Trophoblast cell (in vitro differentiated cells and primary cell): ENCODE measurements around the gene ACSL1.

Experiments
- DNase-seq, 2 donors: peaks; one replicate each; pipeline ENCODE4 v3.0.0-alpha.2; 2016
- H2AFZ ChIP-seq: 2 replicates; pipeline ENCODE4 v1.6.1; 2013; ENCODE audit warnings: low read length, moderate library complexity, mild to moderate bottlenecking; ENCODE audit not compliant: insufficient read depth, poor library complexity
- H2AK5ac ChIP-seq: 2 replicates; pipeline ENCODE4 v1.6.1; 2013; ENCODE audit warnings: mild to moderate bottlenecking, low read length
- H2BK120ac ChIP-seq: 2 replicates; pipeline ENCODE4 v1.6.1; 2013; ENCODE audit warnings: low read length, mild to moderate bottlenecking, moderate library complexity; ENCODE audit not compliant: insufficient read depth, poor library complexity
- H2BK12ac ChIP-seq: 2 replicates; pipeline ENCODE4 v1.6.1; 2013; ENCODE audit warnings: mild to moderate bottlenecking, low read length, moderate library complexity
- H2BK5ac ChIP-seq: 2 replicates; pipeline ENCODE4 v1.6.1; 2013; ENCODE audit warnings: low read length, low read depth, moderate library complexity, mild to moderate bottlenecking; ENCODE audit not compliant: poor library complexity
- H3K14ac ChIP-seq: 2 replicates; pipeline ENCODE4 v1.6.1; 2013; ENCODE audit warnings: mild to moderate bottlenecking, low read length
- H3K18ac ChIP-seq: 2 replicates; pipeline ENCODE4 v1.6.1; 2013; ENCODE audit warnings: mild to moderate bottlenecking, low read length
- H3K23ac ChIP-seq: 2 replicates; pipeline ENCODE4 v1.6.1; 2013; ENCODE audit warnings: low read length
- H3K27ac ChIP-seq: 2 replicates; pipeline ENCODE4 v1.5.1; 2013; ENCODE audit warnings: low read depth, mild to moderate bottlenecking, inconsistent platforms, low read length, moderate library complexity
- H3K27me3 ChIP-seq: 2 replicates; pipeline ENCODE4 v1.6.1; 2013; ENCODE audit warnings: inconsistent platforms, mild to moderate bottlenecking, low read length, moderate library complexity; ENCODE audit not compliant: insufficient read depth
- H3K36me3 ChIP-seq, 2 experiments: 1 replicate in 1 of 2; 2 replicates in 1 of 2; pipeline ENCODE4 v1.6.1; 2013; ENCODE audit warnings: low read length in 2 of 2, mild to moderate bottlenecking in 2 of 2, moderate library complexity in 1 of 2; ENCODE audit not compliant: insufficient read depth in 2 of 2, control insufficient read depth in 1 of 2
- H3K4ac ChIP-seq: 2 replicates; pipeline ENCODE4 v1.6.1; 2013; ENCODE audit warnings: low read depth, mild to moderate bottlenecking, low read length, moderate library complexity
- H3K4me1 ChIP-seq, 2 experiments: 1 replicate in 1 of 2; 2 replicates in 1 of 2; pipeline ENCODE4 v1.6.1; 2013; ENCODE audit warnings: low read length in 2 of 2, mild to moderate bottlenecking in 2 of 2, moderate library complexity in 1 of 2; ENCODE audit not compliant: insufficient read depth in 2 of 2, control insufficient read depth in 1 of 2
- H3K4me2 ChIP-seq: 2 replicates; pipeline ENCODE4 v1.6.1; 2013; ENCODE audit warnings: inconsistent platforms, mild to moderate bottlenecking, low read length, moderate library complexity
- H3K4me3 ChIP-seq: 2 replicates; pipeline ENCODE4 v1.5.1; 2013; ENCODE audit warnings: mild to moderate bottlenecking, low read depth, low read length, inconsistent platforms
- H3K79me1 ChIP-seq: one replicate; pipeline ENCODE4 v1.6.1; 2013; ENCODE audit warnings: low read length
- H3K79me2 ChIP-seq: 2 replicates; pipeline ENCODE4 v1.6.1; 2013; ENCODE audit warnings: low read length, mild to moderate bottlenecking; ENCODE audit not compliant: control insufficient read depth, insufficient read depth, poor library complexity
- H3K9ac ChIP-seq: 2 replicates; pipeline ENCODE4 v1.6.1; 2013; ENCODE audit warnings: mild to moderate bottlenecking, low read length
- H3K9me3 ChIP-seq: 2 replicates; pipeline ENCODE4 v1.6.1; 2013; ENCODE audit warnings: low read depth, mild to moderate bottlenecking, control low read depth, inconsistent platforms, low read length; ENCODE audit not compliant: insufficient read depth
- H4K12ac ChIP-seq: 2 replicates; pipeline ENCODE4 v1.6.1; 2013; ENCODE audit warnings: low read depth, mild to moderate bottlenecking, low read length, moderate library complexity
- H4K8ac ChIP-seq: 2 replicates; pipeline ENCODE4 v1.6.1; 2013; ENCODE audit warnings: low read depth, mild to moderate bottlenecking, low read length, moderate library complexity
- H4K91ac ChIP-seq: one replicate; pipeline ENCODE4 v1.6.1; 2013; ENCODE audit warnings: low read depth, mild to moderate bottlenecking, low read length, moderate library complexity
- WGBS: extraction: QIAGEN DNeasy Blood & Tissue Kit; methylation state at CpG from one replicate; pipeline ENCODE4 v1.1.7; 2013; ENCODE audit warnings: missing lambda C conversion rate; ENCODE audit not compliant: insufficient read length, insufficient coverage; ENCODE audit errors: extremely low coverage; 5-methylcytosine and 5-hydroxymethylcytosine counted together

ACSL1 gene

DNA sequence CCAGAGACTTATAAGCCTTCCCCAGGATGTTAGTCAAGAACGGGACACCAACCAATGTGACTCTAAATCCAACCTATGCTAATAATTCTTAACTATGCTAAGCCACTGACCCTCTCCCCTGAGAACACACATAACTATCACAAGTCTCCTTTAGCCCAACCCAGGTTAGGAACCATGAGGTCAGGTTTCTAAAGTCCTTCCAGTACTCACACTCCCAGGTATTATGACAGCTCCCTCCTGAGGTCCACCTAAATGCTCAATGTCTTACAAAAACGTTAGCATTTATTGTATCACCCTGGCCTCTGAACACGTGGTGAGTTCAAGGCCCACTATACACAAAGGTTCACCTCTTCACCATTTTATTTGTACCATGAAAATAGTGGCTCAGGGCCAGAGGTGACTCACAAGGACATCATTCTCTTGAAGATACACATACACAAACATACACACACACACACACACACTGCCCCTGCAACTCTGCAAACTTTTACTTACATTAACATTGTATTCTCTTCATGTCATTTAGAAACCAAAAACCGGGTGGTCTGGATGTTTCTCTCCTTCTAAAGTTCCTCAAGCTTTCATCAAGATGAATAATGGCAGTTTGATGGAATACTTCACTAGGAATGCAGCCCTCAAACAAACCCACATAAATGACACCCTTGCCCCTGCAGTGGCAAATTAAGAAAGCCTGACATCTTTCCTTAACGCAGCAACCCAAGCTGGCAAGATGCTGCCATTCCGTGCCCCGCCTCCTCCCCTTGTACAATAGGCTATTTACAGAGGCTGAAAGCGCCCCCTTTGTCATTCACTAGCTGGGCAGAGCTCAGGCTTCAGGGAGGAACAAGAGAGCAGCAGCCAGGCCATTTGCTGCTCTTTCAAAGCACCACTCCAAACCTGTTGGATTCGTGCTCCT is 17.7 kb downstream of the ACSL1 start:
- Histone ChIP-seq H3K4ac (no peak overlapping the region), H2AK5ac (no peak overlapping the region), H3K27me3 (no peaks in the 10 kb centered on the region), H2BK12ac (no peak overlapping the region), H4K8ac (no peak overlapping the region), H4K12ac (no peak overlapping the region), H3K79me1 (peaks cover 2% of the 10 kb centered on the region), H3K27ac (no peak overlapping the region), H3K9ac (no peak overlapping the region), H3K14ac (no peak overlapping the region), H4K91ac (no peak overlapping the region), H3K4me1 (peaks cover 6 to 17% of the 10 kb centered on the region in 2 experiments), H3K36me3 (no peaks in the 10 kb centered on the region), H3K18ac (no peak overlapping the region), H3K79me2 (peaks cover 4% of the 10 kb centered on the region), H2AFZ (no peak overlapping the region), H3K4me3 (no peak overlapping the region), H3K23ac (no peak overlapping the region), H3K4me2 (no peak overlapping the region), H2BK120ac (no peak overlapping the region), H2BK5ac (no peak overlapping the region), H3K9me3 (peaks cover 2% of the 10 kb centered on the region)
- DNase-seq: no peak
- no CpG with 5 or more reads among the region's 9 CpGs for whole genome bisulfite sequencing

DNA sequence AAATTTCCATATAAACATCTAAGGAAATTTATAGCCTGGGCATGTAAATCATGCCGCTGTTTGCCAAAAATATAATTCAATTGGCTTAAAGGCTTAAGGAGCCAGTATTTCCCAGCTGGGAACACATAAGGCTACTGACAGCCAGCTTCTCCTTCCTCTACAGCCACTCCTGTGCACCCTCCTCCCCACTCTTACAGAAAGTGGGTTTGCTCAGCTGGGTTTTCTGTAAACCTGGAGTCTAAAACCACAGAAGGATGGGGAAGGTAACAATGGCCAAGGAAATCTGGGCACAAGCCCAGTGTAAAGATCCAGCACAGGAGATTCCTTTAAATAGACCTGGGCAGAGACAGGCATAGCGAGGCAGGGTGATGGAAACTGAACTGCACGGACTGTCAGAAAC is 18.5 kb downstream of the ACSL1 start:
- Histone ChIP-seq H3K4me1 (peaks cover 3 to 15% of the 10 kb centered on the region in 2 experiments), H4K8ac (no peak overlapping the region), H3K18ac (no peak overlapping the region), H3K4ac (no peak overlapping the region), H3K79me2 (peaks cover 4% of the 10 kb centered on the region), H3K23ac (no peak overlapping the region), H2BK120ac (no peak overlapping the region), H3K9ac (no peak overlapping the region), H3K14ac (no peak overlapping the region), H4K91ac (no peak overlapping the region), H3K27me3 (no peaks in the 10 kb centered on the region), H3K36me3 (no peaks in the 10 kb centered on the region), H3K4me3 (no peak overlapping the region), H2AK5ac (no peak overlapping the region), H3K79me1 (peaks cover 2% of the 10 kb centered on the region), H2BK5ac (no peak overlapping the region), H2AFZ (no peak overlapping the region), H4K12ac (no peak overlapping the region), H2BK12ac (no peak overlapping the region), H3K9me3 (peaks cover 2% of the 10 kb centered on the region), H3K27ac (no peak overlapping the region), H3K4me2 (no peak overlapping the region)
- no CpG with 5 or more reads among the region's 3 CpGs for WGBS
- no peak for DNase-seq

DNA sequence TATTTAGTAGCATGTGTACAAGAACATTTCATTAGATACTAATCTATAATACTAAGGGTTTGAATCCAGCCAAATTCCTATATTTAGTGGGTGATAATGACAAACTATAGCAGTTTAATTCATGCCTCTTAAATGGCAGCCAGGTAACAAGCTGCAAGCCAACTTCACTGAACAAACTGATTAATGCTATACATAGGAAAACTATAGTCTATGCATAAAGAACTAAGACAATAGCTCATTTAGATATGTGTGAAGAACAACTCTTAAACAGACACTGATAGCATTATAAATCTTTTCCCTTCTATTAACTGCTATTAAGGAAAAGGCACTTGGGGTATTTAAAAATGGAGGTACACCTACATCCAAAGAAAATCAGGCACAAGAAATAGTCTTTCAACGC is 19.1 kb downstream of the ACSL1 start:
- Histone ChIP-seq H4K8ac (no peak overlapping the region), H3K9me3 (peaks cover 2% of the 10 kb centered on the region)

DNA sequence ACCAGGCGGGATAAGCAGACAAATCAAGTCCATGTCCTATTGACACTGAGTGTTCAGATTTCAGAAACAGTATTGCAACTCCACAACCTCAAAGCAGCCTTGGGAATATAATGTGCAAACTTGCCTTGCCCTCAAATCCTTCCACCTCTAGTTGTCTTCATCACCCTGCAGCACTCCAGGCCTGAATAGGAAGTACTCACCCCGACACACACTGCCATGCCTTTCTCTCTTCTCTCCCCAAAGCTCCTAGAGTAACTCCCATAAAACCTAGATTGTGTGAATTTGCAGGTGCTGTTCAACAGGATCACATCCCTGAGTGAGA is 19.6 kb downstream of the ACSL1 start:
- no peak overlapping the region for H2AFZ ChIP-seq
- H3K27me3 ChIP-seq: no peaks in the 10 kb centered on the region
- no peak overlapping the region for H3K9ac ChIP-seq
- H3K4me2 ChIP-seq: no peak overlapping the region
- no peak overlapping the region for H3K18ac ChIP-seq
- H4K8ac ChIP-seq: no peak overlapping the region
- no peak overlapping the region for H2AK5ac ChIP-seq
- peaks cover 4 to 16% of the 10 kb centered on the region in 2 experiments for H3K4me1 ChIP-seq
- no peak overlapping the region for H4K12ac ChIP-seq
- H2BK120ac ChIP-seq: no peak overlapping the region
- H3K23ac ChIP-seq: no peak overlapping the region
- no peak overlapping the region for H4K91ac ChIP-seq
- no peak overlapping the region for H3K4ac ChIP-seq
- no peak overlapping the region for H3K14ac ChIP-seq
- H3K9me3 ChIP-seq: peaks cover 2% of the 10 kb centered on the region
- no peak overlapping the region for H3K4me3 ChIP-seq
- H2BK5ac ChIP-seq: no peak overlapping the region
- no CpG with 5 or more reads among the region's 2 CpGs for WGBS
- H3K79me2 ChIP-seq: peaks cover 4% of the 10 kb centered on the region
- DNase-seq: no peak
- H3K36me3 ChIP-seq: no peaks in the 10 kb centered on the region
- H3K27ac ChIP-seq: no peak overlapping the region
- peaks cover 2% of the 10 kb centered on the region for H3K79me1 ChIP-seq
- H2BK12ac ChIP-seq: no peak overlapping the region

More for the DNA sequence above, 19.1 kb downstream of the ACSL1 start:
- no peak overlapping the region for H2BK12ac ChIP-seq
- no peak overlapping the region for H3K18ac ChIP-seq
- H3K9ac ChIP-seq: no peak overlapping the region
- H3K79me2 ChIP-seq: peaks cover 4% of the 10 kb centered on the region
- H2BK5ac ChIP-seq: no peak overlapping the region
- H4K12ac ChIP-seq: no peak overlapping the region
- no peak overlapping the region for H2BK120ac ChIP-seq
- H3K4me2 ChIP-seq: no peak overlapping the region
- H3K27me3 ChIP-seq: no peaks in the 10 kb centered on the region
- H3K4me3 ChIP-seq: no peak overlapping the region
- no peak overlapping the region for H2AK5ac ChIP-seq
- H3K4ac ChIP-seq: no peak overlapping the region
- H3K4me1 ChIP-seq: peaks cover 4 to 16% of the 10 kb centered on the region in 2 experiments
- H3K79me1 ChIP-seq: peaks cover 2% of the 10 kb centered on the region
- no peak for DNase-seq
- no peak overlapping the region for H3K23ac ChIP-seq
- H3K27ac ChIP-seq: no peak overlapping the region
- no CpG with 5 or more reads among the region's 1 CpG for WGBS
- no peaks in the 10 kb centered on the region for H3K36me3 ChIP-seq
- no peak overlapping the region for H4K91ac ChIP-seq
- H3K14ac ChIP-seq: no peak overlapping the region
- no peak overlapping the region for H2AFZ ChIP-seq
